Mucosa of rectum (tissue), 2 donors: Measurements from ENCODE around the gene ARHGEF4.
"Not testable (repeated sequence)": the region's sequence is repeated elsewhere in the genome, so short reads cannot be mapped to it uniquely, and the experiment has no call there.

ENCODE experiments used
- H3K27ac ChIP-seq, 2 donors: one replicate each; pipeline ENCODE4 v1.7.0; 2013; ENCODE audit warnings: inconsistent platforms in 2 of 2, low read depth in 2 of 2, low read length in 2 of 2
- H3K27me3 ChIP-seq, 2 donors: one replicate each; pipeline ENCODE4 v1.7.0; 2013; ENCODE audit warnings: low read length in 2 of 2; ENCODE audit not compliant: control insufficient read depth in 2 of 2, insufficient read depth in 2 of 2
- H3K36me3 ChIP-seq, 2 donors: one replicate each; pipeline ENCODE4 v1.7.0; 2013; ENCODE audit warnings: low read length in 2 of 2; ENCODE audit not compliant: control insufficient read depth in 2 of 2, insufficient read depth in 2 of 2
- H3K4me1 ChIP-seq, 2 donors: one replicate each; pipeline ENCODE4 v1.7.0; 2013; ENCODE audit warnings: low read length in 2 of 2, mild to moderate bottlenecking in 1 of 2; ENCODE audit not compliant: control insufficient read depth in 2 of 2, insufficient read depth in 2 of 2
- H3K4me3 ChIP-seq, 2 donors: one replicate each; pipeline ENCODE4 v1.7.0; 2013; ENCODE audit warnings: low read length in 2 of 2
- H3K9ac ChIP-seq, 2 donors: one replicate each; pipeline ENCODE4 v1.7.0; 2013; ENCODE audit warnings: low read length in 2 of 2, low read depth in 1 of 2, mild to moderate bottlenecking in 1 of 2
- H3K9me3 ChIP-seq, 2 donors: one replicate each; pipeline ENCODE4 v1.7.0; 2013; ENCODE audit warnings: low read length in 2 of 2; ENCODE audit not compliant: control insufficient read depth in 2 of 2
- donor health status: healthy.
- donor health status: Normal muscosa, but diverticular disease.

Gene ARHGEF4

DNA sequence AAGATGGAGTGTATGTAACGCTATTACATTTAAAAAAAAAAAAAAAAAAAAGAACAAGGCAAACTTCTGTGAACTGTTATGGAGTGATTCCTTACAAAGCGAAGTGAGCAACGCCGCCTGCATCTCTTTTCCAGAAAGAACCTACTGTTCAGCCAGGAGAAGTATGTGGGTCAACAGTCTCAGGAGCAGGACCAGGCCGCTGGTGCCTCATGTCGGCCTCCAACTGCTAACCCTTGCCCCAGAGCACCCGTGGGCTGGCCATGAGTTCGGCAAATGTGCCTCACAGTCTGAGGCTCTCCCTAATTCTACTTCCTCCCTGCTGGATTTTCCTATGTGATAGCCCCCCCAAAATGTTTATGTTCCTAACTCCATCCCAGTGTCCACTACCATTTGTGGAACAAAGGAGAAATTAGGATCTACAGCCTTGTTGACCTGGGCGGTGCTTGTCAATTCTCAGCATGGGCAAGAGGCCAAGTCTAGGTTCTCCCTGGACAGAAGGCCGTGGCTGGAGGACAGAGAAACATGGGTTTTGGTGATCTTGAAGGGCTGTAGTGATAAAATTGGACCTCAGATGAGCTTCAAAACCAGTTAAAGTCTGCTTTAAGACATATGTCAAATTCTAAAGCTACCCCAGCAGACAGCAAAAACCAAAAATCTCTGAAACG is 240.6 kb downstream of the ARHGEF4 start:
- no peak overlapping the region for H3K4me3 ChIP-seq
- peaks cover 46 to 73% of the 10 kb centered on the region in 2 donors for H3K36me3 ChIP-seq
- H3K9me3 ChIP-seq = no peaks in the 10 kb centered on the region
- no peak overlapping the region for H3K27ac ChIP-seq
- H3K27me3 ChIP-seq = no peaks in the 10 kb centered on the region
- H3K9ac ChIP-seq = no peak overlapping the region
- no peaks in the 10 kb centered on the region for H3K4me1 ChIP-seq

DNA sequence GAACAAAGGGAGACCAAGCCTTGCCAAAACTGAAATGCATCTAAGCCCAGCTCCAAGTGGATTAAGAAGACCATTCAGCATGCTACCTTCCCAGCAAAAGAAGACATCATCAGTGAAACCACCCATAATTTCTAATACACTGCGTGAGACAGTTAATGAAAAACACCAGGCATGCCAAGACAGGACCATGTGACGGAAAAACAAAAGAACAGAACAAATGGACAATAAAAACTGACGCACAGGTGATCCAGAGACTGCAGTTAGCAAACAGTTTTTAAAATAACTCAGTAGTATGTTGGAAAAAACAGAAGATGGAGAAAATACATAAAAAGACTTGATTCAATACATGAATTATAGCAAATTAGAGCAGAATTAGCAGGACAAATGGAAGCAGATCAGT is 241.3 kb downstream of the ARHGEF4 start:
- Histone ChIP-seq H3K4me3 (no peak overlapping the region), H3K9ac (no peak overlapping the region), H3K27ac (no peak overlapping the region), H3K4me1 (no peaks in the 10 kb centered on the region), H3K9me3 (no peaks in the 10 kb centered on the region), H3K36me3 (peaks cover 46 to 72% of the 10 kb centered on the region in 2 donors), H3K27me3 (no peaks in the 10 kb centered on the region)

DNA sequence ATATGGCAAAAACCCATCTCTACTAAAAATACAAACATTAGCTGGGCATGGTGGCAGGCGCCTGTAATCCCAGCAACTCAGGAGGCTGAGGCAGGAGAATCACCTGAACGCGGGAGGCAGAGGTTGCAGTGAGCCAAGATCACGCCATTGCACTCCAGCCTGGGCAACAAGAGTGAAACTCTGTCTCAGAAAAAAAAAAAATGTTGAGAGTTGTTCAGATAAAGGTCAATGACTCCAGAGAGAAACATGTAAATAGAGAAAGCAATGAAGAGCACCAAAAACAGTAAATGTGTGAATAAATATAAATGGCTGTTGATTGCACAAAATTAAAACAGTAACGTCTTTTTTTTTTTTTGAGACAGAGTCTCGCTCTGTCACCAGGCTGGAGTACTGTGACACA is 243.2 kb downstream of the ARHGEF4 start:
- H3K4me1 ChIP-seq, H3K9ac ChIP-seq, H3K27me3 ChIP-seq, H3K4me3 ChIP-seq, H3K27ac ChIP-seq, H3K9me3 ChIP-seq: not testable (repeated sequence)
- peaks cover 47 to 64% of the 10 kb centered on the region in 2 donors for H3K36me3 ChIP-seq

DNA sequence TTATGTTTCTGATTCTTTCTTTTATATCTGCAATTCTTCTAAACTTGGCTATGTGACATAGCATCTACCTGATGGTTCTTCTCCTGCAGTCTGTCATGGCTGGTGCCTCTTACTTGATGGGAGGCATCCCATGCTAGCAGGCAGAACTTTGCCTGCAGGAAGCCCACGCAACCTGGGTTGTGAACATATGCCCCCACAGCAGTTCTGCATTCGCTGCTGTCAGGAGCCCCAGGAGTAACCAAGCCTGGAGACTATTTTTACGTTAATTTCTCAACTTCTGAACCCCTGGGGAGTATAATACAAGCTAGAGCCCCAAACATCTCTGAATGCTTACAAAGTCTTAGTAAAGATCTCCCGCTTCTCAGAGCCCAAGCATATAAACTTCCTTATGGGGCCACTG is 244.5 kb downstream of the ARHGEF4 start:
- no peaks in the 10 kb centered on the region for H3K27me3 ChIP-seq
- no peak overlapping the region for H3K4me3 ChIP-seq
- no peaks in the 10 kb centered on the region for H3K4me1 ChIP-seq
- H3K27ac ChIP-seq = no peak overlapping the region
- H3K9ac ChIP-seq = no peak overlapping the region
- H3K9me3 ChIP-seq = no peaks in the 10 kb centered on the region
- peaks cover 49 to 70% of the 10 kb centered on the region in 2 donors for H3K36me3 ChIP-seq

DNA sequence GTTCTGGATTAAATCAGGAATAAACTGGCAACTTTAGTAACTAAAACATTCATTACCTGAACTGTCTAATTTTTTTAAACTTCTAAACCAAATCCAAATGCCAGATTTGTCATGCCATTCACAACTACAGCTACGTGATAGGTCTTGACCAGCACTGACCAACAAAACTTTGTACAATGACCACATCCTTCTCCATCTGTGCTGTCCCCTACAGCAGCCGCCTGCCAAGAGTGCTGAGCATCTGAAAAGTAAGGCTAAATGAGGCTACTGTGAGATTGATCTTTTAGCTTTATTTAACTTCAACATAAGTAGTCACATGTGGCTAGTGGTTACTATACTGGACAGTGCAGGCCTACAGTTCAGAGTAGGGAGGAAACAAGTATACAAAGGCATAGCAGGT is 248.9 kb downstream of the ARHGEF4 start:
- no peak overlapping the region for H3K9ac ChIP-seq
- H3K36me3 ChIP-seq = peaks cover 46 to 55% of the 10 kb centered on the region in 2 donors
- no peak overlapping the region for H3K4me3 ChIP-seq
- H3K9me3 ChIP-seq = no peaks in the 10 kb centered on the region
- no peaks in the 10 kb centered on the region for H3K4me1 ChIP-seq
- no peak overlapping the region for H3K27ac ChIP-seq
- H3K27me3 ChIP-seq = no peaks in the 10 kb centered on the region

DNA sequence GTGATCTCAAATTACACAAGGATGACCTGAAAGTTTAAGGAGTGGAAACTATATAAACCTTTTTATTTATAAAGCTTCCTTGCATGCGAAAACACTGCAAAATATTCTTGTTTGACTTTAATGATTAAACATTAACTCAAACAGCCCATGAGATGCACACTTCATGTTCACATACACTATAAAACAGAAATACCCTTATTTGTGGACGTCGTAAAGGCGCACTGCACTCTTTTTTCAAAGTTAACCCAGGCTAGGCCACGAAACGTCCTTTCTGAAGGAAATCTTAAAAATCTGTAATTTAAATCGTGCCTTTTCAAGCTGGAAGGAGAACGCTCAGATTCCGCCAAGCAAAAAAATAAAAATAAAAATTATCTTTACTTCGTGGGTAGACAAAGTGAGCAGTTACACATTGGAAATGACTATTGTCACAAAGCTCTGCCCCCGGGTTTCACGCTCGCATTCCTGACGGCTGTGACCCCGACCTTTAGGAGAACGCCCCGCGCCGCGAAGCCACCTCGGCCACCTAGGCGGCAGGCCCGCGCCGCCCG is 255.8 kb downstream of the ARHGEF4 start:
- Histone ChIP-seq H3K4me3 (peak overlapping the region; percentile 86 to 90), H3K27me3 (no peaks in the 10 kb centered on the region), H3K9ac (peak overlapping the region; percentile 84 to 97), H3K4me1 (peaks cover 3 to 8% of the 10 kb centered on the region in 2 donors), H3K9me3 (no peaks in the 10 kb centered on the region), H3K27ac (peak overlapping the region; percentile 96 to 98), H3K36me3 (peaks cover 9 to 15% of the 10 kb centered on the region in 2 donors)

DNA sequence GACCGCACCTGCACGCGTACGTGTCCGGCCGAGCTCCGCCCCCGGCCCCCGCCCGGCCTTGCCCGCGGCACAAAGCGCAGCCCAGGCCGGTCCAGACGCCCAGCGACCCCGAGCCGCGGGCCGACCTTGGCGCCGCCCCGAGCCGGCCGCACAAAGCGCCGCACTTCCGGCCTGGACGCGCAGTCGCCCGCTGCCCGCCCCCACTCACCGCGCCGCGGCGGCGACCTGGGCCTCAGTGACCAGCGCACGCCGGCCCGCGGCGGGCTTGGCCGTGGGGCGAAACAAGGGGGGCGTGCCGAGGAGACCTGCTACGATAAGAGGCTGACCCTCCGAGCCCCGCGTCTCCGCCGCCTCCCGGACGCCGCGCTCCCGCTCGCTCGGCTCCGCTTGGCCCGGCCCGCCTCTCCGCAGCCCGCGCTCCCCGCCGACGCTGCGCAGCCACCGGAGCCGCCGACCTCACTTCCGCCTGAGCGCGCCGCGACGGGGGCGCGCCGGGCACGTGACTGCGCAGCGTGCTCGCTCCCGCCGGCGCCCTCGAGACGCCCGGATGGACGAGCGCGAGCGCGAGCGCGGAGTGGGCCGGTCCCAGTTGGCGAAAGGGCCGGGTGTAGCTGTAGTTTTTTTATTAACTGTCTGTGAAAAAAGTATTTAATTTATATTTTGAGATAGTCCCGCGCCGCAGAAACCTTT is 256.4 kb downstream of the ARHGEF4 start, which contains the start of gene FAM168B:
FAM168B (minus strand) TSS at position 455 of the 690 bp plus-strand sequence. CDS start 10,814 bp downstream, outside the sequence.
- Histone ChIP-seq H3K9ac (peak within 1 kb of the TSS; percentile 84 to 97), H3K27me3 (no peaks in the 10 kb centered on the region), H3K9me3 (no peaks in the 10 kb centered on the region), H3K36me3 (peaks cover 4 to 8% of the 10 kb centered on the region in 2 donors), H3K27ac (peak within 1 kb of the TSS; percentile 96 to 98), H3K4me3 (peak within 1 kb of the TSS; percentile 86 to 90), H3K4me1 (peaks cover 3 to 8% of the 10 kb centered on the region in 2 donors)

DNA sequence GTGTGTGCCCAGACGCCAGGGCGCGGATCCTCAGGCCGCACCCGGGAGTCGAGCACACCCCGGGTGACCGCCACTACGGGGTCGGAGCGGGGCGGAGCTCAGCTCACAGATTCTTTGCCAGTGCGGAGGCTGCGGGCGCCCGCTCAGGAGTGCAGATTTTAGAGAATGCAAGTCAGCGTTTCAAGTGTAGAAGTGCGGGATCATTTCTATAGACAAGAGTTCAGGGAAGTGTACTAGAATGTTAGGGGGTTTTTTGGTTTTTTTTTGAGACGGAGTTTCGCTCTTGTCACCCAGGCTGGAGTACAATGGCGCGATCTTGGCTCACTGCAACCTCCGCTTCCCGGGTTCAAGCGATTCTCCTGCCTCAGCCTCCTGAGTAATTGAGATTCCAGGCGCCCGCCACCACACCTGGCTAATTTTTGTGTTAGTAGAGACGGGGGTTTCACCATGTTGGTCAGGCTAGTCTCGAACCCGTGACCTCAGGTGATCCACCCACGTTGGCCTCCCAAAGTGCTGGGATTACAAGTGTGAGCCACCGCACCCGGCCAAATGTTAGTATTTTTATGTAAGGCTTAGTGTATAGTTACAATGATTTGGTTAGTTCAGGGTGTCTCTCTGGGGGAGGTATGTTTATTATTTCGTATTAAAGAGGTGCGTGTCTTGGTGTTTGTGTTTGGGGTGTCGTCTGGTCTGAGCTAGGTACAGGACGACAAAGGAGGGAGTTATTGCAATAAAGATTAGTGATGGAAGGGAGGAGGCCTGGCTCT is 257.2 kb downstream of the ARHGEF4 start:
- H3K27ac ChIP-seq = peak overlapping the region; percentile 96 to 98
- no peaks in the 10 kb centered on the region for H3K27me3 ChIP-seq
- H3K36me3 ChIP-seq = peaks cover under 1 to 4% of the 10 kb centered on the region in 2 donors
- no peaks in the 10 kb centered on the region for H3K9me3 ChIP-seq
- H3K4me1 ChIP-seq = peaks cover 3 to 8% of the 10 kb centered on the region in 2 donors
- H3K9ac ChIP-seq = peak overlapping the region; percentile 84 to 97
- H3K4me3 ChIP-seq = peak overlapping the region; percentile 86 to 90

DNA sequence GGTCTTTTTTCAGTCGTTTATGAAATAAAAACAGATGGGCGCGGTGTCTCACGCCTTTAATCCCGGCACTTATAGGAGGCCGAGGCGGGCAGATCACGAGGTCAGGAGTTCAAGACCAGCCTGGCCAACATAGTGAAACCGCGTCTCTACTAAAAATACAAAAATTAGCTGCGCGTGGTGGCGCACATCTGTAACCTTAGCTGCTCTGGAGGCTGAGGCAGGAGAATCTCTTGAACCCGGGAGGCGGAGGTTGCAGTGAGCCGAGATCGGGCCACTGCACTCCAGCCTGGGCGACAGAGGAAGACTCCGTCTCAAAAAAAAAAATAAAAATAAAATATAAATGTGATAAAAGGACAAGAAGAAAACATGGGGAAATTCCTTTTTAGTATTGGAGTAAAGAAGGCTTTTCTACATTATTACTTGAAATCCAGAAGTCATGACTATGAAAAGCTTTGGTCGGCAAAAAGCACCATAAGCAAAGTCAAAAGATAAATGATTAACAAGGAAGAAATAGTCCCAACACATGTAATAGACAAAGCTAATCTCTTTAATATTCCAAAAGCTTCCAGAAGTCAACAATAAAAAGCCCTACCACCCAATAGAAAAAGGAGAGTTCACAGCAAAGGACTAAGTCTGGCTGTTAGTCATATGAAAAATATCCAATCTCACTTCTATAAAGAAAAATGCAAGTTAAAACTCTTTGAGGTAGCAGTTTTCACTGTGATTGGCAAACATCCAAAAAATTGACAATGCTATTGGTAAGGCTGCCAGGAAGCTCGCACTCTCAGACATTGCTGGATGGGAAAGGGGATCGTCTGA is 258.0 kb downstream of the ARHGEF4 start:
- Histone ChIP-seq H3K4me1 (peaks cover 3 to 8% of the 10 kb centered on the region in 2 donors), H3K27me3 (no peaks in the 10 kb centered on the region), H3K9me3 (no peaks in the 10 kb centered on the region), H3K4me3 (peak overlapping the region in 1 of 2 donors; percentile 90), H3K9ac (peak overlapping the region in 1 of 2 donors; percentile 97), H3K27ac (peak overlapping the region in 1 of 2 donors; percentile 98), H3K36me3 (no peaks in the 10 kb centered on the region)
